Raji (cell line): ENCODE data around the gene GLB1L.
A peak's percentile ranks its signal among the peaks of the same experiment; 100 is the strongest.

Source experiments
- POLR2A ChIP-seq: IDR thresholded peaks from 2 replicates; pipeline ENCODE4 v1.6.1; 2011; ENCODE audit warnings: low read depth, low read length, control low read depth; ENCODE audit not compliant: insufficient read depth

The GLB1L gene

DNA sequence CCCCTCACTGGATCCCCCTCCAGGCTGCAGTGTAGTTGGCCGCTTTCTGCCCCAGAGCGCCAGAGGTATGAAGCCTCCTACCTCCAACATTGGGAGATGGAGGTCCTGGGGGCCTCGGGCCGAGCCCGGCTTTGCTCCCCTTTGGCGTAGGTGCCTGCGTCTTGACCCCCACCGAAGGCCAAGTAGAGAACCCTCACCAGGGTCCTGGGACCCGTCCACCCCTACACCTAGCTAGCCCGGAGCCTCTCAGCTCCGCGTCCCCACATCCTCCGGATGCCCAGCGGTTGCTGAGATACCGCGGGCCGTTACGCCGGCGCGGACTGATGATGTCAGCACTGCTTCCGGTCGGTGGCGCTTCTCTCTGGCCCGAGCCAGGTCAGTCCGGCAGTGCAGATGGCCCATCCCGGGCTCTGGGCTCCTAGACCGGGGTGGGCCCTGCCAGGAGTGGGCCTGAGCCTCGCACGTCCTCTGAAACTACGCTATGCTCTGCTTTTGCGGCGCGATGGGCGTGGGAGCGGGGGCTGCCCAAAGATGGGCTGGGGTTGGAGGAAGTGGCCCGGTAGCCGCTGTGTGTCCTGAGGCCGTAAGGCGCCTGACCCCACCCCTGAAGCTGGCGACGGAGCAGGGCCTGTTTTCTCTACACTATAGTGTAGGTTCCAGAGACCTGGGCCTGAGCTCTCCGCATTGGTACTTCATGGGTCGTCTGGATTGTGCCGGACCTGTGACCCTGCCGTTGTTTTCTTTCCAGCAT, at the start of gene GLB1L, which contains the start of gene STK16:
TSS of gene GLB1L (minus strand) at position 297 of the 751 bp plus-strand sequence. CDS start 1,871 bp downstream, outside the sequence.
TSS of gene STK16 (plus strand) at position 332 of the 751 bp plus-strand sequence. CDS start 521 bp downstream, outside the sequence.
- TF ChIP-seq POLR2A, result peak; percentile 83

DNA sequence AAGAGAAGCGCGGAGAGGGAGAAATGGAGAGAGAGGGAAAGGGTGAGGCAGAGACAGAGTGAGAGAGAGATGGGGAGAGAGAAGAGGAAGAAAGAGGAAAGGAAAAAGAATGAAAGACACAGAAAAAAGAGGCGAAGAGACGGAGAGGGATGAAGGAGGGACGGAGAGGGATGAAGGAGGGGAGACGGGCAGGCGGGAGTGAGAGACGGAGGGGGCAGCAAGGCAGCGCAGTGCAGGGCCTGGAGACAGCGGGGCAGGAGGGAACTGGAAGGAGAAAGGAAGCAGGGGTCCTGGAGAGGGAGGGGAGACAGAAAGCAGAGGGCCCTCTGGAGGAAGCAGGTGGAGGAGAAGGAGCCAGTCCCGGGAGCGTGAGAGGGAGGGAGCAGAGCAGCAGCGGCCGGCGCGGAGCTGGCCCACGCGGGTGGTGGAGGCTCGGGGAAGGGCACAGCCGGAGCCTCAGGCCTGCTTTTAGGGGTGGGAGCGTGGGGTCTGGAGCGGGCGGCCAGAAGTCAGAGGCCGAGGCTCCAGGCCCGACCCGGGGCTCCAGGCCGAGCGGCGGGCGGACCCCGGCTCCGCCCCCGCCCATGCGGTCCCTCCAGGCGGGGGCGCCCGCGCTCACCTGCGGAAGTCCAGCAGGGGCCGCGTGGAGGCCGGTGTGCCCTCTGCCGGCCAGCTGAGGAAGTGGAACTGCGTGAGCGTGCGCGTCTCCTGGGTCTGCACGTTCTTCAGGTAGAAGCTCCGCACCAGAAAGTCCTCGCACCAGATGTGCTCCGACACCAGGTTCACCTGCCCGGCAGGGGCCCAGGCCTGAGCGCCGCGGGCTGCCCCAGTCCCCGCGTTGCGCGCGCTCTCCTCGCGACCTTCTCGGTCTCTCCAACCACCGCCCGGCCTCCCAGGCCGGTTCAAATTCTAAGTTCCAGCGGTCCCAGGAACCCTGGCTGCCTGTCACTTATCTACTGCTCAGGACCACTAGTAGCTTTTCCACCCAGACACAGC, 49.4 kb upstream of the GLB1L start:
- peak; percentile 66 for TF ChIP-seq POLR2A

DNA sequence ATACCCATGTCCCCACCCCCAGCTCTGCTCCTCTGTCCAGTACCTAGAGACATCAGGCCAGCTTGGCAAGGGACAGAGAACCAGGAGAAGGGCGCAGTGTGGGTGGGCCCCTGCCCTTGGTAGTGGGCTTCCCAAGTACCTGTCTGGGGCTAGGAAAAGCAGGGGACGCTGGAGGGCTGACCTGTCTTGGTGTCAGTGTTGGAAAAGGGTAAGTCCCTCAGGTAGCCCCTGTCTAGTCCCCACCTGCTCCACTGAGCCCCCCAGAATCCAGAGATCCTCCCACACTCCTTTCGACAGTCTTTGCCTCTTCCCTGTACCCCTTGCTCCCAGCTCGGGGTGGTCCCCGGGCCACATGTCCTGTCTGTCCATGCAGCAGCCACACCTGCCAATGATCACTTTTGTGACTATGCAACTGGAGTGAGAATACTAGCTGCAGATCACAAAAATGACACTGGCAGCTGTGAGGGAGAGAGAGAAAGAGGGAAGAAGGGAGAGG, 48.5 kb upstream of the GLB1L start:
- no peak for TF ChIP-seq POLR2A

DNA sequence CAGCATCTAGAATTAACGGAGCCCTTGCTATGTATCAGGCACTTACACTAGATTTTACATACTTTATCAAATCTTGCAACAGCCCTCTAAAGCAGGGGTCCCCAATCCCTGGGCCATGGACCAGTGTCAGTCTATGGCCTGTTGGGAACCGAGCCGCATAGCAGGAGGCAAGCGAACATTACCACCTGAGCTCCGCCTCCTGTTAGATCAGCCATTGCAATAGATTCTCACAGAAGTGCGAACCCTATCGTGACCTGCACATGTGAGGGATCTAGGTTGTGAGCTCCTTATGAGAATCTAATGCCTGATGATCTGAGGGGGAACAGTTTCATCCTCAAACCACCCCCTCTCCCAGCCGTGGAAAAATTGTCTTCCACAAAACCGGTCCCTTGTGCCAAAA, 47.4 kb upstream of the GLB1L start:
- TF ChIP-seq POLR2A, result no peak

DNA sequence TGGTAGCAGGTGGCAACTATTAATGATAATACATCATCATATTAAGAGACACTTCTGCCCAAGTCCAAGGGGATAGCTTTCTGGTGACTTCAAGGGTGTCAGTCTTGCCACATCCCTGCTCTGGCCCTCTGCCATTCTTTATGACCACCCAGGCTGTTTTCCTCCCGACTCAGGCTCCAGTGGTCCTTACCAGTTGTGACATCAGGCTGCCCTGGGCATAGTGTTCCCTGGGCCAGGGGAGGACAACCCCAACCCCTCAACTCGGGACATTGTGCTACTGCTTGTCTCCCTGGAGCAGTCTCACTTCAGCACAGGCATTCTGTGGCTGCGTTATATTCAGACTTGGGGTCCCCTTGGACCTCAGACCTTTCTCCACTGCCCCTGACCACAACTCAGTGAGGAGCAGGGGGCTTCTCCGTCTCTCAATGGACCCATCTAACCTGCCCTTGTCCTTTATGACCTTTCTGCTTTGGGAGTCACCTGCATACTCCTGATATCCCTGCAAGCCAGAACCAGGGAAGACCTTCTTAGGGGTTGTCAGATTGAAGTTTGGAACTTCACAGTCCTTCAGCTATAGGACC, 46.8 kb upstream of the GLB1L start:
- no peak for TF ChIP-seq POLR2A

DNA sequence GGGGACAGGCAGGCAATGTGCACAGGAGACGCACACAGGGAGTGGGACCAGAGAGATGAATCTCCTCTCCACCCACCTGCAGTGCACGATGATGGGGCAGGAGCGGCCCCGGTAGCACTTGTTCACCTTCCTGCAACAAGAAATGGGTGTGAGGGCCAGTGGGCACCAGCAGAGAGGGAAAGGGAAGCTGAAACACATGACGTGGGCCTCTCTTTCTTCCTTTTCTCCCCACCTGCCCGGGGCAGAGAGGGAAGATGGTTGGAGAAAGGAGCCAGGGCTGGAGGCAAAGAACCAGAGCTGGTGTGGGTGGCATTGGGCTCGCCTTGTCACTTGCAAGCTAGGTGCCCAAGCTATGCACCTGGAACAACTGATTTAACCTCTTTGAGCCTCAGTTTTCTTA, 46.1 kb upstream of the GLB1L start:
- no peak for TF ChIP-seq POLR2A

DNA sequence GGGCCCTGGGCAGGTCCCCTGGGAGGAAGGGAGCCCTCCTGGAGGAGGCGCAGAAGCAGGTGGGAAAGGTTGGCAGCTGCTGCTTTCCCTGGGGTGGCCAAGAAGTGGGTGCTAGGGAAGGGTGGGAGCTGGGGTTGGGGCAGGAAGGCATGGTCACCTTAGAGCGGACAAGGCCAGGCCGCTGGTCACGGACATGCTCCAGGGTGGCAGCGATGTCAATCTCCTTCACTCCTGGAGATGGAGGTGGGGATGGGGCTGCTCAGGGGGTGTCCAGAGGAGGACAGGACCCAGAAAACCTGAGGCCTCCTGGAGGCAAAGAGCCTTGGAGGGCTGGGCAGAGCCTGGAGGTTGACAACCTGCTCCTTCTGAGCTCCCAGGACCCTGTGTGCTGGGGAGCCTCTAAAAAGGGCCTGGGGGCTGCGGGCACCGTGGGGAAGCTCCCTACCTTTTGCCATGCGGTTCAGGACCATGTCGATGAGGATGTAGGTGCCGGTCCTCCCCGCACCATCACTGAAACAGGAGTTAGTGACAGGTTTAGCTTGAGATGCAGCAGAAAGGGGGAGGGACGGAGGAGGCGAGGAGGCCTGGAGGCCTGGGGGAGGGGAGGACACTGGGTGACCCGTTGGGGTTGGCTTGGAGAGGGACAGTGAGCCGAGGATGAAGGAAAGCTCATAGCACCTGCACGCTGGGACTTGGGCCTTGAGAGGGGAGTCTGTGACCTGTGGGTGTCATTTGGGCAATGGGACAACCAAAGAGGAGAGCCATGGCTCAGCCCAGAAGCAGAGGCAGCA, 45.3 kb upstream of the GLB1L start:
- TF ChIP-seq POLR2A, result no peak

DNA sequence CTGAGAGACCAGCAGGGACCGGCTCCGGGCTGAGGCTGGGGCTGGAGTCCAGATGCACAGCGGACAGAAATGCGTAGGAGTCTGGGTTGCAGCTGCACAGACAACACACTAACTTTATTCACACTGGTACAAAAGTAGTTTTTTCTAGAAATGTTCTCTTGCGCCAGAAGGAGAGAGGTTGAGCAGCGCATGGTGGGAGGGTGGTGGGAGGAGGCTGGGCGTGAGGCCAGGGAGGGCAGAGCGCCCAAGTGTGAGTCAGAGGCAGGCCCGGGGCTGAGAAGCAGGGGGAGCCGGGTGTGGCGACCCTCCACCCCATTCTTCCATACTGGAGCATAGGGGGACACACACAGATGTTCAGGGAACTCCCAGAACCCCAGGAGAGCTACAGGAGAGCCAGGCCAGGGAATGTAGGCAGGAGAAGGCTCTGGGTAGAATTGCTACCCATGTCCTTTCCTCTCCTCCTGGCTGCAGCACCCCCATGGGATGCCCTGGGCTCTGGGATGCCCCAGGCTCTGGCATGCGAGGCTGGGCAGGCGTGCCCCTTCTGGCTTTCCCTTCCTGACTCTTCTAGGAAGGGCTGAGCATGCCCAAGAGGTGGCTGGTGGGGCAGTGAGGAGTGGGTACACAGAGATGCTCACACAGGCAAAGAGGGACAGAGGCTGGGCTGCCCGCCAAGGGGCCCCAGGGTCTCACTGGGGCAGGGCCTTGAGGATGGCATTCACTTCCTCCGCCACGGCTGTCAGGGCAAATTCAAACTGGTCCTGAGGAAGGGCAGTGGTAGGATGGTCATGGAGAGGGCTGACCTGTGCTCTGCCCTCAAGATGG, 44.5 kb upstream of the GLB1L start:
- no peak for TF ChIP-seq POLR2A

DNA sequence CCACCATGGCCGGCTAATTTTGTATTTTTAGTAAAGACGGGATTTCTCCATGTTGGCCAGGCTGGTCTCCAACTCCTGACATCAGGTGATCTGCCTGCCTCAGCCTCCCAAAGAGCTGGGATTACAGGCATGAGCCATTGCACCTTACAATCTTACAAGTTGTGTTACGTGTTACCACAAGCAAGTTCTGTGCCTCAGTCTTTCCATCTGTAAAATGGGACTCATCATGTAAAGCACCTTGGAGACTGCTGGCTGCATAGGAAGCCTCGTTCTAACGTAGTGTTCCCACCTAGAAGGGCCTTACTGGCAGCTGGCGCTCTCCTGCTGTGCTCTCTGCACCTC, 43.9 kb upstream of the GLB1L start:
- no peak for TF ChIP-seq POLR2A

DNA sequence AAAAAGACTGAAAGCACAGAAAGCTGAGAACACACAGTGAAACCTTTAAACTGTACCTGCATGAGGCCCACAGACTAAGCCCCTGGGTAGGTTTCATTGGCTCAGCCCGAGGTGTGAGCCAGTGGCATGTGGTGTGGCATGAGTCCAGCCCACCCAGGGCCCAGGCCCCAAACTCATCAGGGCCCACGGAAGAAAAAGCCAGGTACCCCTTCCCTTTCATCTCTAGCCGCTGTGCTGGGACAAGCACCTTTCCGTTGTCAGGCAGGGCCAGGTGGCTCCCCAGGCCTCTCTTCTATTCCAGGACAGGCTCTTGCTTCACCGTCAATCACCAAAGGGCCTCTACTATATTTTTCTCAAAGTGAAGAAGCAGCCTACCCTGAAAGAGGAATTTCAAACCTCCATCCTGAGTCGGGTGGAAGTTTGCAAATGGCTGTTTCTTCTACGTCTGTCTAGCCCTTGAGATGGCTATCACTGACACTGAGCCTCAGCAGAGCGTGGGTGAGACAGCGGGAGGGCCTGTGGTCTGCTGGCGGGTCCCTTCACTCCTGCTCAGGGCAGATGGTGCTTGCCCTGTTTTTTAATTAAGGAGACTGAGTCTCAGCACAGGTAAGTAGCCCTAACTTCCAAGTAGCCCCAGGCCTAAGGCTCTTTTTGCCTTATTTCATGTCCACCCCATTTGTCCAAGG, 42.5 kb upstream of the GLB1L start:
- TF ChIP-seq POLR2A, result no peak

DNA sequence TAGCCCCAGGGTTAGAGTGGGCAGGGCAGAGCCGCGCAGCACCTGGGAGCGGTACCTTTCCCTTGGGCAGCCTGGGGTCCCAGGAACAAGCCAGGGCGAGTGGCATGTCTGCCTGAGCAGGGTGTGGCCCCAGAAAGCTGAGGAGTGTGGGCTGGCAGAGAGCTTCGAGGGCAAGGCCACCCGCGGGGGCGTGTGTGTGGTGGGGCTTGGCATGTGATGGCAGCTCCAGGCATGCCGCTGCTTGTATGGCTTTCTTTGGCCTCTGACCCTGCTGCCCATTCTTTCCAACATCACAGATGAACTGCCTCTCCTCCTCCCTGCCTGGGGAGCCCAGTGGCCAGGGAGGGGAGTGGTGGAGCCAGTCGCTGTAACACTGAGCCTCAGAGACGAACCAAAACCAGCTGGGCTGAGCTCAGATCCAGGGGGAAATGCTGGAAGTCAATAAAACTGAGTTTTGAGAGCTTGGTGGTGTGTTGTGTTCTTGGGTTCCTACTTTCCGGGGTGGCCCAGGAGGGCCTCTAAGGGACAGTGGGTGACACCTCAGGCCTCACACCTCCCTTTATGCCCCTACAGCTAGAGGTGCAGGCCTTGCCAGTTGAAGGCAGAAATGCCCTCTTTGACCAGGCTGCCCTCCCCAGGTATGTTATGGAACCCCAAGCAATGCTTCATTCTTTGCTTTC, 41.3 kb upstream of the GLB1L start:
- TF ChIP-seq POLR2A, result no peak

DNA sequence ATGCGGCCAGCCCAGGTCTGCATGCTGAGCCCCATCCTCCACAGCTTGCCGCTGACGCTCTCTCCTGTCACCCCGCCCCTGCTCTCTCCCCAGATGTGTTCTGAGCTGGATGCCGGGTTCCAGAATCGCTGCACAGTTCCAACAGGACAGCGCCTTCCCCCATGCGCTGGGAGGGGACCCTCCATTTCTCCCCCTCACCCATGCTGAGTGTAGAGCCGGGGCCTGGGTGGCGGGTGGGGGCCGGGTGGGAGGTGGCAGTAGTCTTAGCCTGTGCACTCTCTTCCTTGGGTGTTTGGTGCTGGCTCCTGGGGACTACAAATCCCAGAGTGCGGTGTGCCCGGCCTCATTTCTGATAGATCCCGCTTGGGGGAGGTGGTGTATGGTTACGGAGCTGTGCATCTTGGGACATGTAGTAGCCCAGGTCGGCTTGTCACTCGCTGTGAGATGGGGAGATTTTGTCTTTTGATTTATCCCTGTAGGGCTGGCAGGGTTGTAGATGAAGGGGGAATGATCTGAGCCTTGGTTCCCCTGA, 40.7 kb upstream of the GLB1L start:
- TF ChIP-seq POLR2A, result no peak
